ES-I3 (cell line): ENCODE results near the gene CELSR1.

Experiments used
- H3K36me3 ChIP-seq: 2 replicates; pipeline ENCODE4 v1.6.1; 2013; ENCODE audit warnings: mild to moderate bottlenecking, low read length, control low read depth, moderate library complexity; ENCODE audit not compliant: insufficient read depth
- H3K4me1 ChIP-seq: 2 replicates; pipeline ENCODE4 v1.6.1; 2013; ENCODE audit warnings: mild to moderate bottlenecking, control low read depth, low read length; ENCODE audit not compliant: insufficient read depth
- H3K9ac ChIP-seq: 2 replicates; pipeline ENCODE4 v1.6.1; 2013; ENCODE audit warnings: low read depth, mild to moderate bottlenecking, low read length, moderate library complexity
- H3K9me3 ChIP-seq: 2 replicates; pipeline ENCODE4 v1.6.1; 2013; ENCODE audit warnings: mild to moderate bottlenecking, low read length, moderate library complexity; ENCODE audit not compliant: control insufficient read depth, insufficient read depth

CELSR1 gene, protein sequence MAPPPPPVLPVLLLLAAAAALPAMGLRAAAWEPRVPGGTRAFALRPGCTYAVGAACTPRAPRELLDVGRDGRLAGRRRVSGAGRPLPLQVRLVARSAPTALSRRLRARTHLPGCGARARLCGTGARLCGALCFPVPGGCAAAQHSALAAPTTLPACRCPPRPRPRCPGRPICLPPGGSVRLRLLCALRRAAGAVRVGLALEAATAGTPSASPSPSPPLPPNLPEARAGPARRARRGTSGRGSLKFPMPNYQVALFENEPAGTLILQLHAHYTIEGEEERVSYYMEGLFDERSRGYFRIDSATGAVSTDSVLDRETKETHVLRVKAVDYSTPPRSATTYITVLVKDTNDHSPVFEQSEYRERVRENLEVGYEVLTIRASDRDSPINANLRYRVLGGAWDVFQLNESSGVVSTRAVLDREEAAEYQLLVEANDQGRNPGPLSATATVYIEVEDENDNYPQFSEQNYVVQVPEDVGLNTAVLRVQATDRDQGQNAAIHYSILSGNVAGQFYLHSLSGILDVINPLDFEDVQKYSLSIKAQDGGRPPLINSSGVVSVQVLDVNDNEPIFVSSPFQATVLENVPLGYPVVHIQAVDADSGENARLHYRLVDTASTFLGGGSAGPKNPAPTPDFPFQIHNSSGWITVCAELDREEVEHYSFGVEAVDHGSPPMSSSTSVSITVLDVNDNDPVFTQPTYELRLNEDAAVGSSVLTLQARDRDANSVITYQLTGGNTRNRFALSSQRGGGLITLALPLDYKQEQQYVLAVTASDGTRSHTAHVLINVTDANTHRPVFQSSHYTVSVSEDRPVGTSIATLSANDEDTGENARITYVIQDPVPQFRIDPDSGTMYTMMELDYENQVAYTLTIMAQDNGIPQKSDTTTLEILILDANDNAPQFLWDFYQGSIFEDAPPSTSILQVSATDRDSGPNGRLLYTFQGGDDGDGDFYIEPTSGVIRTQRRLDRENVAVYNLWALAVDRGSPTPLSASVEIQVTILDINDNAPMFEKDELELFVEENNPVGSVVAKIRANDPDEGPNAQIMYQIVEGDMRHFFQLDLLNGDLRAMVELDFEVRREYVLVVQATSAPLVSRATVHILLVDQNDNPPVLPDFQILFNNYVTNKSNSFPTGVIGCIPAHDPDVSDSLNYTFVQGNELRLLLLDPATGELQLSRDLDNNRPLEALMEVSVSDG (N-terminal part only)

DNA sequence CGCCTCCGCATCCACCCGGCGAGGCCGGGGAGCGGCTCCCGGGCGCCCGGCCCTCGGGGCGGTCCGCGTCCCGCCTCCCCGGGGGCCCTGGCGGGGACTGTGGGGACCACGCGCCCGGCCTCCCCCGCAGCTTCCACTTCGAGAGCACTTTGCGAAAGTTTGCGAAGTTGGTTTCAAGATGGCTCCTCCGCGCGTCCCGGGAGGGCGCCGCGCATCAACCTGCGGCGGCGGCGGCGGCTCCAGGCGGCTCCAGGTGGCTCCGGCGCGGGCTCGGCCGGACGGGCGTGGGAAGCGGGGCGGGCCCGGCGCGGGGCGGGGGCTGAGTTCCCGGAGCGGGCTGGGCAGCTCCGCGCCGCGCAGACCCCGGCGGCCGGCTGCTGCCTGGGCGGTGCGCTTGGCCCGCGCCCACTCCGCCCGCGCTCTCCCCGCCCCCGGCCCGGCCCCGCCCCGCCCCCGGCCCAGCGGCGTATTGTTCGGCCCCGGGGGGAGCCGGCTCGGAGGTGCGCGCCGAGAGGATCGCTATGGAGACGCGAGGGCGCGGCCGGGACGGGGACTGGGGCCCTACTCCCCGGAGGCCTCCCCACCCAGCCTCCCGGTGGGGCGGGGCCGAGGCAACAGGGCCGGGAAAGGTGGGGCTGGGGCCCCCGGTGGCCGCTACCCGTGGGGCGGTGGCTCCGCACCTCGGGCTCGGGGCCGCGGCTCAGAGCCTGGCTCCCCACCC lies at the start of gene CELSR1:
Gene CELSR1, minus strand, starts transcription at position 396 of the 721 bp plus-strand sequence. CDS start 450 bp downstream, outside the sequence.
- peak within 1 kb of the TSS; percentile 58 for H3K9ac ChIP-seq
- H3K36me3 ChIP-seq: no peaks in the 10 kb centered on the region
- H3K9me3 ChIP-seq: no peaks in the 10 kb centered on the region; the same call in 1 of the 2 replicates
- H3K4me1 ChIP-seq: 0 out of 2 replicates have a peak, but pooled peaks cover 3% of the 10 kb centered on the region

DNA sequence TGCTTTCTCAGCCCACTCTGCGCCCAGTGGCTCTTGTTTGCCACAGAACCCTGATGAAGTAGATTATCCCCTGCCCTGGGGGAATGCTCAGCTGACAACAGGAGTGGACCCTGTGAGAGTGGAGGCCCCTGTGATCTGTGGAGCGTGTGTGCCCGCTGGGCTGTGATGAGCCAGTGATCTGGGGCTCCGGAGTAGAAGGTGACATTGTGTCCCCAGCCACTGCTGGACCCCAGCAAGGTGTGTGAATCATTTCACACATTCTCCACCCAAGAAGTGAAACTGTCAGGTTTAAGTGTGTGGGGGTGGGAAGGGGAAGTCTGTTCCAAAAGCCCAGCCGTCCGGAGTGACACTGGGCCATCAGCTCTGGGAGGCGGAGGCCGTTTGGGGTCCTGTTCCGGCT lies 49.6 kb upstream of the CELSR1 start:
- Histone ChIP-seq H3K4me1 (peaks cover 19% of the 10 kb centered on the region; the same call in 1 of the 2 replicates), H3K9me3 (no peaks in the 10 kb centered on the region), H3K36me3 (no peaks in the 10 kb centered on the region), H3K9ac (no peak overlapping the region; the same call in 1 of the 2 replicates)

DNA sequence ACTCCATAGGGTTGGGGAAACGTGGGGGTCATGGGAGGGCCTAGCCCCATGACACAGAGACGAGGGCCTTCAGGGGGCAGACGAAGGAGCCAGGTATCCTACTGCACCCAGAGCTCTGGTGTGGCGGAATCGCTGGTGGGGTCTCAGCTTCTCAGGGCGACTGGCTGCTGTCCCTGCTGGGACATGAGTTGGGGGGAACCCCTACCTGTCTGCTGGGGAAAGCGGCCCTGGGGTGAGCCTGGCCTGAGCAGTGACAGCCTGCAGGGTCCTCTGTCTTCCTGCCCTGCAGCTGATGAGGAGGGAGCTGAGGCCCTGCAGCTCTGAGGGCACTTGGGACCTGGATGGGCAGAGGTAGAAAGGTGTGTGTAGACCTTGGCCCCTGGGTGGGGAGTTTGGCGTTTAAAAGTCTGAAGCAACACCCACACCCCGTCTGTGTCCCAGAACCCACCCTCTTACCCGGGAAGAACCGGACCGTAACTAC lies 49.2 kb upstream of the CELSR1 start:
- H3K9ac ChIP-seq: no peak overlapping the region; the same call in 1 of the 2 replicates
- no peaks in the 10 kb centered on the region for H3K36me3 ChIP-seq
- peaks cover 19% of the 10 kb centered on the region for H3K4me1 ChIP-seq
- no peaks in the 10 kb centered on the region for H3K9me3 ChIP-seq

DNA sequence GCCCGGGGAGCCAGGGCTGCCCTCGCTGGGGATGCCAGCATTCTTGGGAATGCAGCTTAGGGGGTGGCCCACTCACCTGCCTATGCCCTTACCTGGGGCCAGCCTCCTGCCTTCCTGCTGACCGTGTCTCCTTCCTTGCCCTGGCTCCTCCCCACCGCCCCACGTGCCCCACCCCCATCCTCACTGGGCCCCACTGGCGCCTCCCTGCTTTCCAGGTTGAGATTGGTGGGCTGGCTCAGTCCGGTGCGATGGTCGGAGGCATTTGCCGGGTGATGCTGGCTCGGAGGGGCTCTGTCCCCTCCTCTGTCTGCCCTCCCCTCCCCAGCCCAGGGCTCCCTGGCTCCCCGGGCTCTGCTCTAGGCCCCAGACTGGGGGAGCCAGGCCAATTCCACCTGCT lies 48.7 kb upstream of the CELSR1 start:
- Histone ChIP-seq H3K36me3 (no peaks in the 10 kb centered on the region), H3K9ac (no peak overlapping the region), H3K4me1 (peaks cover 23% of the 10 kb centered on the region), H3K9me3 (no peaks in the 10 kb centered on the region)

DNA sequence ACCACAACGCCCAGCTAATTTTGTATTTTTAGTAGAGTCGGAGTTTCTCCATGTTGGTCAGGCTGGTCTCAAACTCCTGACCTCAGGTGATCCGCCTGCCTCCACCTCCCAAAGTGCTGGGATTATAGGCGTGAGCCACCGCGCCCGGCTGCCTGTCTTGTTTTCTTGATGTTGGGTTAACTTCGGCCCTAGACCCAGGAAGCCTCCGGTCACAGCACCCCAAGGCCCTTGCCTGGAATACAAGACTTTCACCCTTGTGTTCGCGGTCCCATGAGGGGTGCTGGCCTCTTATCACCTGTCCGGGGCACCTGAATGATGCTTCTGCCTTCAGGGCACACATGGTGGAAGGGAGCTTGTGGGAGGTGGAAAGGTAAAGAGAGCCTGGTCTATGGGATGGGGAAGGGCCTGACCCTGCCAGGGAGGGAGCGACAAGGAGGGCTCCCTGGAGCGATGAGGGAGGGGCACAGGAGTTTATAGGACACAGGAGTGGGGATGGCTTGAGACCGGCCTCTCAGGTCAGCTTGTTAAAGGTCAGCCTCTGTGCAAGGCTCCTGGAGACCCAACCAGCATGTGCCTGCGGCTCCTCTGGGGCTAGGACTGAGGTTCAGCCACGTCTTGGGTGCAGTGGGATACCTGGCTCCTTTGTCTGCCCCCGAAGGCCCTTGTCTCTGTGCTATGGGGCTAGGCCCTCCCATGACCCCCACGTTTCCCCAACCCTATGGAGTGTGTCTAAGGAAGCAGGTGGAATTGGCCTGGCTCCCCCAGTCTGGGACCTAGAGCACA lies 48.1 kb upstream of the CELSR1 start:
- Histone ChIP-seq H3K9me3 (no peaks in the 10 kb centered on the region), H3K4me1 (peaks cover 27% of the 10 kb centered on the region), H3K36me3 (no peaks in the 10 kb centered on the region), H3K9ac (no peak overlapping the region)

DNA sequence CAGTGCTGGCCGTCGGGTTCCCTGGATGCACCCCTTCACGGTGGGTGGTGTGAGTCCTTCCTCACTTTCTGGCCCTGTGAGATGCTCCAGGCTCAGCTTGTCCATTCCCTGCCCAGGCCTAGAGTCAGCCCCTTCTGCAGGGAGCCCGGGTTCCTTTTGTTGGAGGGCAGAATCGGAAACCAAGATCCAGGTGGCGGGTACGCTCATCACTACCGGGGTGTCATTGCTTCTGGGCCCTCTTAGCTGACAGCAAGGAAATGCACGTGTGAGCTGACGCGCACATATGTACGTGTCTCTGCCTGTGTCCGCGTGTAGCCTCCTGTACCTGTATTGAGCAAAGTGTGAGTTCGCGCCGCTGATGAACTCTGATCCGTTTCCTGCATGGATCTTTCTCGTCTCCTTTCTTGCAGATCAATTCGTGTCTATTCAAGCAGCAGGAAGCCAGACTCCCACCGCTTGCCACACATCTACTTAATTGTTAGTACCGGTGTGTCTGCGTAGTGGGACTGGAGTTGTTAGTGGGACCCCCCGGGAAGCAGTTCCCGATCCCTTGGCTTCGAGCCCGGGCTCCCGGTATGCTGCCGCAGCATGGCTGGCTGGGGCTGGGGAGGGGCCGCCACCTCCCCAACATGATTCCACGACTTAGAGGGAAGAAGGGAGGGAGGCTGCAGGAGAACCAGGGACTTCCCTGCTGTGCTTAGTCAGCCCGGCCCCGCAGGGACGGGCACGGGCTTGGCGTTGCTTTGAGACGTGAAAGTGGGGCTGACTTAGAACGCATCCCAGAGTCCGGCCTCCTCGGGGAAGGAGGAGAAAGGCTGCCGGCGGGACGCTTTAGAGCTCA lies 46.9 kb upstream of the CELSR1 start:
- H3K4me1 ChIP-seq: peaks cover 23% of the 10 kb centered on the region
- H3K9me3 ChIP-seq: no peaks in the 10 kb centered on the region
- peak overlapping the region; percentile 14; the same call in 1 of the 2 replicates for H3K9ac ChIP-seq
- no peaks in the 10 kb centered on the region for H3K36me3 ChIP-seq

DNA sequence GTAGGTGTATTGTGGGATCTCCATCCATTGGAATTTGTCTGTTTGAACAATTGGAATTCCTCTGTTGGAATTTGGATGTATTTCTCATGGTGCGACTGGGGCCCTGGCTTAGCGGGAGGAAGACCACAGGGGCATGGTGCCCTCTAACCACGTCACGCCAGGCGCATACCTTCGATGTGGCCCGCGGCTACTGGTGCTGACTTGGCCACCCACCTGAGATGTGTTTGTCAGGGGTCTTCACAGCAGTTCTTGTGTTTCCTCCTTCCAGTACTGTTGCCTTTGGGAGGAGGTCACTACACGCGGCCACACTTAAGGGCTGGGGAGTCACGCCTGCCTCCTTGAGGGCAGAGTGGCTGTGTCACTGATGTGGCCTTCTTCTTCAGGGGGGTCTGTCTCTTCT lies 46.2 kb upstream of the CELSR1 start:
- Histone ChIP-seq H3K36me3 (no peaks in the 10 kb centered on the region), H3K4me1 (peaks cover 23% of the 10 kb centered on the region), H3K9me3 (no peaks in the 10 kb centered on the region), H3K9ac (no peak overlapping the region)

DNA sequence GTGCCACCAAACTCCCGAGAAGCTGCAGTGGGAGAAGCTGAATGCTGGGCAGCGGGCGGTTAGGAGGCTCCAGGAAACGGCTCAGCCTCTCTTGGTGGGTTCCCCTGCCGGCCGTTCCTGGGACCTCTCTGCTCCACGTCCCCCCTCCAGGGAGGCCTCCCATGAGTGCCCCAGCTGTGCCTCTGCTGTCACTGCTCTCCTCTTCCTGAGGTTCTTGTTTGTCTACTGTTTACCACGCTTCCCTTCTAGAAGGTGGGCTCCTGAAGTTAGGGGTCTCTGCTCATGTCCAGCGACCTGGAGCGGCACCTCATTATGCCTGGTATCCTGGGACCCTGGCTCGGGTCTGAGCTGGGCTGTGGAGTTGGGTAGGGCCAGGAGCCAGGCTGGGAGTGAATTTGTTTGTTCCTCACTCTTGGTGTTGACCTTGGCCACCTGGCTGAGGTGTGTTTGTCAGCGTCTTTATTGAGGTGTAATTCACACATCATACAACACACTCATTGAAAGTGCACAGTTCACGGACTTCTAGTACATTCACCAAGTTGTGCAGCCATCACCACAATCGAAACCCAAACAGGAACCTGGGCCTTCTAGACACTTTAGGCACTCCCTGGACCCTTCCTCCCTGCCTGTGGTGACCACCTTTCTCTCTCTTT lies 45.0 kb upstream of the CELSR1 start:
- Histone ChIP-seq H3K9me3 (no peaks in the 10 kb centered on the region), H3K9ac (no peak overlapping the region), H3K4me1 (peaks cover 20% of the 10 kb centered on the region), H3K36me3 (no peaks in the 10 kb centered on the region)

DNA sequence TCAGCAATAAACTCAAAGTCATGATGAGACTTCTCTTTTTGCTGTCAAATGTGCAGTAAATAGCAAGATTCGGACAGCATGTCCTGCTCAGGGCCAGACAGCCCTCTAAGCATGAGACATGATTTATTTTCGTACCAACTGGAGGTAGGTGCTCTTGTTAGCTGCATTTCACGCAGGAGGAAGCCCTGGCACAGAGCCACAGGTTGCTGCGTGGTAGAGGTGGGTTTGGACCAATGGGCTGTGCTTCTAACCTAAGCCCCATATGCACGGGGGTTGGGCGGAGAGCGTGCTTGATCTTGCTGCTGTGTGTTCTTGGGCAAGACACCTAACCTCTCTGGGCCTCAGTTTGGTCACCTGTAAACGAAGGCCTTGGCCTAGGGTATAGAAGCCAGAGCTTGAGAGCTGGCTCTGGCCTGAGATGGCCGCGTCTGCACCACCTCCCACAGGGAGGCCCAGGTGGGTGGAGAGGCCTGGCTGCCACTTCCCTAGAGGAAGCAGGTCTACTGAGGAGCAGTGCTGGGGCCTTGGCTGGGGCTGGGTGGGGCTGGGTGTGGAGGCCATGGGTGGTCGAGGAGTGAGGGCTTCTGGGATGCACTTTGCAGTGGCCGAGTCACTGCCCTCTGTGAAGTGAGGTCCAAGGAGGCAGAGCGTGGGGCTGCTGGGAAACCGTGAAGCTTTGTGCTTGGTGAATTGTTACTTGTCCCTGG lies 44.3 kb upstream of the CELSR1 start:
- H3K9ac ChIP-seq: no peak overlapping the region
- no peaks in the 10 kb centered on the region for H3K9me3 ChIP-seq
- no peaks in the 10 kb centered on the region for H3K36me3 ChIP-seq
- peaks cover 18% of the 10 kb centered on the region for H3K4me1 ChIP-seq

DNA sequence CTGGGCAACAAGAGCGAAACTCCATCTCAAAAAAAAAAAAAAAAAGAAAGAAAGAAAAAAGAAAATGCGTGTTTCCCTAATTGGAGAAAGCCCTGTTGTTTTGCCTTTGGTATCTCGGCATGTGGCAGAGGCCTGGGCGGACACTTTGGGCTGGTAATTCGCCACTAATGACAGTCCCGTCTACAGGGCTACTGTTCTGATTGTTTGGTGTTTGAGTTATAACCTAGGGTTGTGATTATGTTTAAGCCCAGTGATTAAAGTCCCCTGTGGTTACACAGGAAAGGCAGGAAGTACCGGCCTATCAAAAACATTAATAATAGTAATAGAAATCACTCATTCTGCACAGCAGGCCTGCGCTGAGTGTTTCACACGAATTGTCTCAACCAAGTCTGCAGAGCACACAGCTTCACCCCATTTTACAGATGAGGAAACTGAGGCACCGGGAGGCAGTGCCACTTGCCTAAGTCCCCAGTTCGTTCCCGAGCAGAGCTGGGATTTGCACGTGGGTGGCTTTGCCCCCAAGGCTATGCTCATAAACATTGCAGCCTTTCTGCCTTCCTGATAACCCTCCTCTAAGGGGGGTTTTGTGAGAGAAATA lies 43.6 kb upstream of the CELSR1 start:
- H3K9me3 ChIP-seq: no peaks in the 10 kb centered on the region
- peaks cover 18% of the 10 kb centered on the region for H3K4me1 ChIP-seq
- no peak overlapping the region for H3K9ac ChIP-seq
- no peaks in the 10 kb centered on the region for H3K36me3 ChIP-seq

DNA sequence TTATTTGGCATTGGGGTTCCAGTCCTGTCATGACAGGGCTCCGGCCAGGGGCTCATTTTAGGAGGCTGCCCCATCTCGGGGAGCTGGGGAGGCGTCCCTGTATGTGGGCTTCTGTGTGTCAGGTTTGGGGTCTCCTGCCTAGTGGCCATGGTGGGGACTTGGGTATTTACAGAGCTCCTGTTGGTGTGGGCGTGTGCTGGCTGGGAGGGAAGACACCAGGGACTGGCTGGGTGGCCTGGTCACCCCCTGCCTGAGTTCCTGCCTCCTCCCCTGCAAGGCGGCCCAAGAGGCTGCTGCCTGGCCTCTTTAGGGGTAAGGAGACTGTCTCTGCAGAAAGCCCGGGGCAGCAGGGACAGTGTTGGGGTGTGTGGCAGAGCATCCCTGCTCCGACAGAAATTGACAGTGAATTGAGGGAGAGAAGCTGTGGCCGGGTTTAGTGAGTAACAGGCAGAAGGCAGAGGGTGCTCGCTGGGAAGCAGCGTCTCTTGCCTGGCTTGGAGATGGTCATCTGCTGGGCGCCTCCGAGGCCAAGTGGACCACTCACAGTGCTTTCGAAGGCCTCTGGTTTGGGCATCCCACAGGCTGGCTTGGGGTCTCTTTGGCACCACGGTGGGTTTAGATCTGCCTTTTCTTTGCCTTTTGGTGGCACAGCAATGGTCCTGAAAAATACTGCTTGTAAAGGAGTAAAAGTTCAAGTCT lies 42.5 kb upstream of the CELSR1 start:
- Histone ChIP-seq H3K4me1 (peaks cover 25% of the 10 kb centered on the region), H3K36me3 (no peaks in the 10 kb centered on the region), H3K9ac (no peak overlapping the region), H3K9me3 (no peaks in the 10 kb centered on the region)
